Lower leg skin (tissue), 4 donors: Measurements from ENCODE around the gene CSGALNACT2. TPM values are rescaled to one million over a fixed set of nuclear protein-coding genes. Genes with fewer than 3 reads are reported as not detected.
"Not testable (repeated sequence)": the region's sequence is repeated elsewhere in the genome, so short reads cannot be mapped to it uniquely, and the experiment has no call there.

Experiments used
- DNase-seq, 2 donors: peaks; one replicate each; pipeline ENCODE4 v3.0.0-alpha.2; 2019; ENCODE audit warnings: low spot score in 2 of 2
- H3K4me3 ChIP-seq: fragments of 200-600 bp; sonication (generic); 2 replicates; pipeline ENCODE4 v1.5.1; 2017; ENCODE audit warnings: mild to moderate bottlenecking, low read depth; ENCODE audit not compliant: poor library complexity, severe bottlenecking
- CTCF ChIP-seq, 3 donors: fragments of 450-650 bp; IDR thresholded peaks; one replicate each; pipeline ENCODE4 v1.5.1; 2016; ENCODE audit warnings: antibody characterized with exemption in 3 of 3, mild to moderate bottlenecking in 3 of 3, moderate library complexity in 2 of 3
- POLR2A ChIP-seq, 2 donors: fragments of 450-650 bp; IDR thresholded peaks; one replicate each; pipeline ENCODE4 v1.6.1; 2016 to 2017; ENCODE audit warnings: antibody characterized with exemption in 2 of 2, mild to moderate bottlenecking in 1 of 2, moderate library complexity in 1 of 2
- WGBS, 2 donors: methylation state at CpG; one replicate each; pipeline ENCODE4 v1.1.5; 2018; 5-methylcytosine and 5-hydroxymethylcytosine counted together
- intact Hi-C: fragments of 100-400 bp; cut with DNase I; formaldehyde crosslinking; loops from one replicate; pipeline ENCODE4 v1.15.0; 2023; ENCODE audit warnings: low total_unique reads
- total RNA-seq, 4 donors: library from RNA; depleted of rRNA; stranded (reverse); fragments of >200 nt; gene quantifications; one replicate each; pipeline ENCODE4 v1.1.0, GENCODE V29; 2016

The CSGALNACT2 gene
- total RNA-seq, 4 donors from 2014 or later, result 12.9 to 16.7 (median 15.4) TPM

GRCh38 chr10:43177595-43177994, 39.4 kb downstream of the CSGALNACT2 start:
- TF ChIP-seq CTCF (IDR thresholded peaks at IDR 0.05) (no peak), POLR2A (IDR thresholded peaks at IDR 0.05) (no peak)
- no peak overlapping the region for H3K4me3 ChIP-seq
- 41 to 64% methylated on average over 1 of the region's 1 CpG for WGBS, 2 donors
- no peak for DNase-seq
- intact Hi-C loops, result no loop called here

- WGBS, 2 donors, result 94 to 96% methylated on average over 1 of the region's 1 CpG
- H3K4me3 ChIP-seq, result no peak overlapping the region
- intact Hi-C loops, result no loop called here
- TF ChIP-seq CTCF (IDR thresholded peaks at IDR 0.05) (no peak), POLR2A (IDR thresholded peaks at IDR 0.05) (no peak)
- no peak for DNase-seq
Measured at GRCh38 chr10:43181146-43181545, 42.9 kb downstream of the CSGALNACT2 start.

- 96 to 97% methylated on average over 3 of the region's 3 CpGs for WGBS, 2 donors
- intact Hi-C loops, result not testable (repeated sequence)
Measured at GRCh38 chr10:43183764-43184163, 45.5 kb downstream of the CSGALNACT2 start.

GRCh38 chr10:43186150-43186549, 47.9 kb downstream of the CSGALNACT2 start:
- H3K4me3 ChIP-seq, result no peak overlapping the region
- TF ChIP-seq POLR2A (IDR thresholded peaks at IDR 0.05) (no peak), CTCF (IDR thresholded peaks at IDR 0.05) (no peak)
- intact Hi-C loops, result no loop called here
- DNase-seq, result no peak
- 79 to 83% methylated on average over 4 of the region's 4 CpGs for WGBS, 2 donors

More at GRCh38 chr10:43183764-43184163, 45.5 kb downstream of the CSGALNACT2 start:
- not testable (repeated sequence) for H3K4me3 ChIP-seq, DNase-seq

GRCh38 chr10:43187213-43187612, 49.0 kb downstream of the CSGALNACT2 start:
- intact Hi-C loops, result no loop called here
- TF ChIP-seq POLR2A (IDR thresholded peaks at IDR 0.05), result no peak
- no peak for TF ChIP-seq CTCF (IDR thresholded peaks at IDR 0.05)
- no peak overlapping the region for H3K4me3 ChIP-seq
- 87 to 90% methylated on average over 3 of the region's 3 CpGs for WGBS, 2 donors
- no peak for DNase-seq

GRCh38 chr10:43188702-43189101, 50.5 kb downstream of the CSGALNACT2 start:
- no peak overlapping the region for H3K4me3 ChIP-seq
- TF ChIP-seq CTCF (IDR thresholded peaks at IDR 0.05) (no peak), POLR2A (IDR thresholded peaks at IDR 0.05) (no peak)
- no peak for DNase-seq
- intact Hi-C loops, result no loop called here
- 93 to 96% methylated on average over 1 of the region's 1 CpG for WGBS, 2 donors
